ENCODE results near the gene NIPAL3.
A peak's percentile ranks its signal among the peaks of the same experiment; 100 is the strongest.
"Not testable (repeated sequence)": the region's sequence is repeated elsewhere in the genome, so short reads cannot be mapped to it uniquely, and the experiment has no call there.

The NIPAL3 gene

DNA sequence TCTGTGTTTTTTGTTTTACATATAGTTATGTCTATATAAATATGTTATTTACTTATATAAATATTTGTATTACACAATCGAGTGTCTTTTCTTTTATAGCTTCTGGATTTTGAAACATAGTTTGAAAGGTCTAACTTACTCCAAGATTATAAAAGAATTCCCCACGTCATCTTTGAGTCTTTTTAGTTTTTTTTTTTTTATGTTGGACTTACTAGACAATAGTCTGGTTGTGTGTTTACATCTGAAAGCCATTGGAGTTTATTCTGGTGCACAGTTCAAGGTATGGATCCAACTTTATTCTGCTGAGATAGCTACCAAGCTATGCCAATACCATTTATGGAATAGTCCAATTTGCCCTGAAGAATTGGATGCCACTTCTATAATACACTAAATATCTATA is 61.0 kb downstream of the NIPAL3 start:
- no peak overlapping the region for H3K4me3 Mint-ChIP-seq
- peak overlapping the region; percentile 69 for H3K27ac Mint-ChIP-seq
- peaks cover 5% of the 10 kb centered on the region for H3K36me3 Mint-ChIP-seq
- no peaks in the 10 kb centered on the region for H3K27me3 Mint-ChIP-seq
- peaks cover 34% of the 10 kb centered on the region for H3K4me1 Mint-ChIP-seq (ENCODE audit: low read depth)
- H3K9me3 Mint-ChIP-seq (ENCODE audit: low read depth): no peaks in the 10 kb centered on the region

DNA sequence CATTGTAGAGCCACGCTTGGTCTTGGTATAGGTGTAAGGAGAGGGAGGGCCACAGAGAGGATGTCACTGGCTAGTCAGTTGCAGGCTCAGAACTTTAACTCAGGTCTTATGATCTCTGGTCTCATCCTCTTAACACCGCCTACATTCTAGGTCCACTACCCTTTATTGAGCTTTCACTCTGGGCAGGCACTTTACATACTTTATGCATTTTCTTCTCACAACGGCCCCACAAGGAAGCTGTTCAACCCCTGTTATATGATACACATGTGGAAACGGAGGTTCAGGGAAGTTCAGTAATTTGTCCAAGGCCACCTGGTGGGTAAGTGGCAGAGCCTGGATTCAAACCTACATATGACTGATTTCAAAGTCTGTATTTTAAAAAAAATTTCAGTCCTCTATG is 61.7 kb downstream of the NIPAL3 start:
- Mint-ChIP-seq H3K4me1 (ENCODE audit: low read depth) (peaks cover 40% of the 10 kb centered on the region), H3K4me3 (no peak overlapping the region), H3K9me3 (ENCODE audit: low read depth) (no peaks in the 10 kb centered on the region), H3K36me3 (peaks cover 5% of the 10 kb centered on the region), H3K27me3 (no peaks in the 10 kb centered on the region), H3K27ac (peak overlapping the region; percentile 69)

DNA sequence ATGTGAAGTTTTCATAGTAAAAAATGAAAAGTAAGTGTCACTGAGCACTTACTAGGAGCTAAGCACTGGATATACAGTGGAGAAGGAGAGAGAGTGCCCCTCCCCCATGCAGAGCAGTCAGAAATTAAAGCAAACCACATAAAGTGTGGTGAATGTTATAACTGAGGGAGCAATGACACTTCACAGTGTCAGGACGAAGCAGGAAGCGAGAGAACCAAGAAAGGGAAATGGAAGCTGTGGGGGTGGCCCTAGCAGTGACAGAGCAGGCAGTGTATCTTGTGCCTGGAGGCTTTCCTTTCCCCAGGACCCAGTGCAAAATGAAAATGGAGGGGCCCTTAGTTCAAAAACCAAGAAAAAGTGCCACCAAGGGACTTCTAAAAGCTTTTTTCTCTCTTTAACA is 65.5 kb downstream of the NIPAL3 start:
- Mint-ChIP-seq H3K27ac (peak overlapping the region; percentile 96), H3K4me1 (ENCODE audit: low read depth) (peaks cover 70% of the 10 kb centered on the region), H3K9me3 (ENCODE audit: low read depth) (no peaks in the 10 kb centered on the region), H3K36me3 (peaks cover 2% of the 10 kb centered on the region), H3K27me3 (no peaks in the 10 kb centered on the region), H3K4me3 (peak overlapping the region; percentile 66)

GRCh38 chr1:24481843-24482610 is 66.4 kb downstream of the NIPAL3 start:
- peak overlapping the region; percentile 66 for H3K4me3 Mint-ChIP-seq
- H3K27ac Mint-ChIP-seq: peak overlapping the region; percentile 96
- H3K4me1 Mint-ChIP-seq (ENCODE audit: low read depth): peaks cover 73% of the 10 kb centered on the region
- peaks cover 2% of the 10 kb centered on the region for H3K36me3 Mint-ChIP-seq
- H3K27me3 Mint-ChIP-seq: no peaks in the 10 kb centered on the region
- no peaks in the 10 kb centered on the region for H3K9me3 Mint-ChIP-seq (ENCODE audit: low read depth)

- peaks cover 79% of the 10 kb centered on the region for H3K4me1 Mint-ChIP-seq (ENCODE audit: low read depth)
- no peaks in the 10 kb centered on the region for H3K27me3 Mint-ChIP-seq
- H3K4me3 Mint-ChIP-seq: peak overlapping the region; percentile 63
- H3K27ac Mint-ChIP-seq: peak overlapping the region; percentile 97
- peaks cover 4% of the 10 kb centered on the region for H3K36me3 Mint-ChIP-seq
- peaks cover 3% of the 10 kb centered on the region for H3K9me3 Mint-ChIP-seq (ENCODE audit: low read depth)
Observed at GRCh38 chr1:24483441-24483840, 67.8 kb downstream of the NIPAL3 start.

GRCh38 chr1:24484199-24484598 is 68.6 kb downstream of the NIPAL3 start:
- H3K36me3 Mint-ChIP-seq: peaks cover 4% of the 10 kb centered on the region
- H3K9me3 Mint-ChIP-seq (ENCODE audit: low read depth): peaks cover 3% of the 10 kb centered on the region
- H3K4me1 Mint-ChIP-seq (ENCODE audit: low read depth): peaks cover 84% of the 10 kb centered on the region
- H3K4me3 Mint-ChIP-seq: peak overlapping the region; percentile 69
- no peaks in the 10 kb centered on the region for H3K27me3 Mint-ChIP-seq
- H3K27ac Mint-ChIP-seq: peak overlapping the region; percentile 97

DNA sequence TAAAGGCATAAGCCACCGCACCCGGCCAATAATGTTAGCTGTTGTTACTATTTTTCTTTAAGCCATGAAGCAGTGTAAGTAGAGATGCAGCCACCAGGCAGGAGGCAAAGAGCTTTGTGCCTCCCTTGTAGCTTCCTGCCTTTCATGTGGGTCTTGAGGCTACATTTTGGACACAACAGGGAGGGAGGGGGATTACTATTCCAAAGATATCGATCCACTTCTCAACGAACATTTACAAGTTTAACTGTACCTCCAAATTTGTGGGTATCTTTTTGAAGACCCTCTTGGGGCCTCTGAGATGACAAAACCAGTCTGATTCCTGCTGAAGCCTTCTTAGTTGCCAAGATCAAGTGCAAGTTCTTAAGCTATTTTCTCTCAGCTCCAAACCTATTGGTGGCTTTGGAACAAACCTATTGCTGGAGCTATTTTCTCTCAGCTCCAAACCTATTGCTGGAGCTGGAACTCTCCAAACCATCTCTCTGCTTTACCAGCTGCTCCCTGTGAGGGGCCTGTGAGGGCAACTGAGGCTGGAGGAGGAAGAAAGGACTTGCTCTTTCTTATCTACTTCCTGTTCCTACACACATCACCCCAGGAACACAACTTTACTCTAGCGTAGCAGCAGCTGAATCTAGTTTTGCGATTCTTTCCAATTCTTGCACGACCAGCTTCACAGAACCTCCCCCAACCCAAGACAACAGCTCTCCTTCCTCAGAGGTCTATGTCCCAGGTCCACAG is 70.9 kb downstream of the NIPAL3 start:
- Mint-ChIP-seq H3K9me3 (ENCODE audit: low read depth) (peaks cover 3% of the 10 kb centered on the region), H3K27ac (peak overlapping the region; percentile 94), H3K4me3 (peak overlapping the region; percentile 74), H3K27me3 (no peaks in the 10 kb centered on the region), H3K36me3 (peaks cover 2% of the 10 kb centered on the region), H3K4me1 (ENCODE audit: low read depth) (peaks cover 74% of the 10 kb centered on the region)

DNA sequence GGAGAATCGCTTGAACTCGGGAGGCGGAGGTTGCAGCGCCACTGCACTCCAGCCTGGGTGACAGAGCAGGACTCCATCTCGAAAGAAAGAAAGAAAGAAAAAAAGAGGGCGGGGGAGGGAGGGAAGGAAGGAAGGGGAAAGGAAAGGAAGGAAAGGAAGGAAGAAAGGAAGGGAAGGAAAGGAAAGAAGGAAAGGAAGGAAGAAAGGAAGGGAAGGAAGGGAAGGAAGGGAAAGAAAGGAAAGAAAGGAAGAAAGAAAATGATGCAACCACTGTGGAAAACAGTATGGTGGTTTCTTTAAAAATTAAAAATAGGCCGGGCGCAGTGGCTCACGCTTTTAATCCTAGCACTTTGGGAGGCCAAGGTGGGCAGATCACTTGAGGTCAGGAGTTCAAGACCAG is 71.9 kb downstream of the NIPAL3 start:
- peak overlapping the region; percentile 83 for H3K4me3 Mint-ChIP-seq
- peaks cover 3% of the 10 kb centered on the region for H3K9me3 Mint-ChIP-seq (ENCODE audit: low read depth)
- H3K4me1 Mint-ChIP-seq (ENCODE audit: low read depth): peaks cover 72% of the 10 kb centered on the region
- H3K27me3 Mint-ChIP-seq: no peaks in the 10 kb centered on the region
- H3K36me3 Mint-ChIP-seq: peaks cover 2% of the 10 kb centered on the region
- H3K27ac Mint-ChIP-seq: peak overlapping the region; percentile 98

DNA sequence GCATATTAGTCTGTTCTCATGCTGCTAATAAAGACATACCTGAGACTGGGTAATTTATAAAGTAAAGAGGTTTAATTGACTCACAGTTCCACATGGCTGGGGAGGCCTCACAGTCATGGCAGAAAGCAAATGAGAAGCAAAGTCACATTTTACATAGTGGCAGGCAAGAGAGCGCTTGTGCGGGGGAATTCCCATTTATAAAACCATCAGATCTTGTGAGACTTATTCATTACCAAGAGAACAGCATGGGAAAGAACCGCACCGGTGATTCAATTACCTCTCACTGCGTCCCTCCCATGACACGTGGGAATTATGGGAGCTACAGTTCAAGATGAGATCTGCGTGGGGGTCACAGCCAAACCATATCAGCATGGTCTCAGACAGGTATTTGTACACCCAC is 72.6 kb downstream of the NIPAL3 start:
- Mint-ChIP-seq H3K4me3 (peak overlapping the region; percentile 83), H3K4me1 (ENCODE audit: low read depth) (peaks cover 70% of the 10 kb centered on the region), H3K27ac (peak overlapping the region; percentile 98)
- H3K9me3 Mint-ChIP-seq (ENCODE audit: low read depth); H3K27me3 Mint-ChIP-seq; H3K36me3 Mint-ChIP-seq: not testable (repeated sequence)

DNA sequence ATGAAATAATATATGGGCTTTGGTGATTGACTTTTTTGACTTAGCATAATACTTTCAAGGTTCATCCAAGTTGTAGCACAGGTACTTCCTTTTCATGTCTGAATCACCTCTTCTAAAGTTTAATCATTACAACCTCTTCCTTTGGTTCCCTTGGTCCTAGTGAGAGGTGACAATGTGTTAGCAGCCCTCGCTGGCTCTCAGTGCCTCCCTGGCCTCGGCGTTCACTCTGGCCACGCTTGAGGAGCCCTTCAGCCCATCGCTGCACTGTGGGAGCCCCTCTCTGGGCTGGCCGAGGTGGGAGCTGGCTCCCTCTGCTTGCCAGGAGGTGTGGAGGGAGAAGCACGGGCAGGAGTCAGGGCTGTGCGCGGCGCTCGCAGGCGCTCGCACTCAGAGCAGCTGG is 74.1 kb downstream of the NIPAL3 start:
- Mint-ChIP-seq H3K4me1 (ENCODE audit: low read depth) (peaks cover 55% of the 10 kb centered on the region), H3K27ac (peak overlapping the region; percentile 98), H3K27me3 (no peaks in the 10 kb centered on the region), H3K9me3 (ENCODE audit: low read depth) (peaks cover 3% of the 10 kb centered on the region), H3K4me3 (no peak overlapping the region), H3K36me3 (peaks cover 2% of the 10 kb centered on the region)

GRCh38 chr1:24490101-24490781 is 74.6 kb downstream of the NIPAL3 start:
- Mint-ChIP-seq H3K9me3 (ENCODE audit: low read depth) (peaks cover 3% of the 10 kb centered on the region), H3K27ac (no peak overlapping the region)

DNA sequence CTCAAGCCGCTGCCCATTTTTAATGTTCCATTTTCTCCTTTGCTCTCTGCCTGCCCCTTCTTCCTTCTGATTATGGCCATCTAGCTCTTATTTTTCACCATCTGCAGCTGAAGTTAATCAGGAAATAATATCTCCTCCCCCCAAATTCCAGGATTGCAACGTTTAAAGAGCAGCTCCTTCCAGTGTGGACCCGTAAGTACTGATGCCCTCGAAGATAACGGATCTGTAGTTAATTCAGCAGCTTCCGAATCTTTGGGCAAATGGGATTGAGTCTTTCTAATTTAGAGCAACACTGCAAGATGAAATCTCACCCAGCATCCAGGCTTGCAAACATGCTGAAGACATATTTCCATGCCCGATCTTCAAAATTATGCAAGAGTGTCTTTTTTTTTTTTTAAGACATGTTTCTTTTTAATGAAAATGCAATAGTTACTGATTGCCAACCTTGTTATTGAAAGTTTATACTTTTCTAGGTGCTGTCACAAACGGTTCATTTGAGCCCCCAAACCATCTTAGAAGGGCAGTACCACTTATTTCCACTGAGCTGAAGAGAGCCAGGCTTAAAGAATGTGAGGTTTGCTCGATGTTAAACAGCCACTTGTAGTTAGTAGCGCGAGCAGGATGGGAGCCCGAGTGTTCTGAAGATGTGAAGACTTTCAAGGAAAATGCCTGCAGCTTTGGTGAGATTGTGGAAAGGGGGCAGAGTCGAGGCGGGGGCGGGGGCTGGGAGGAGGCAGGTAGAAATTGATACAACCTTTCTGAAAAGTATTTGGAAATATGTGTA is 76.2 kb downstream of the NIPAL3 start:
- Mint-ChIP-seq H3K4me3 (no peak overlapping the region), H3K4me1 (ENCODE audit: low read depth) (peaks cover 39% of the 10 kb centered on the region), H3K36me3 (peaks cover 5% of the 10 kb centered on the region), H3K27me3 (no peaks in the 10 kb centered on the region), H3K9me3 (ENCODE audit: low read depth) (peaks cover 3% of the 10 kb centered on the region), H3K27ac (peak overlapping the region; percentile 64)

More at GRCh38 chr1:24490101-24490781, 74.6 kb downstream of the NIPAL3 start:
- Mint-ChIP-seq H3K4me1 (ENCODE audit: low read depth) (peaks cover 52% of the 10 kb centered on the region), H3K36me3 (peaks cover 2% of the 10 kb centered on the region), H3K4me3 (no peak overlapping the region), H3K27me3 (no peaks in the 10 kb centered on the region)

GRCh38 chr1:24492935-24493334 is 77.3 kb downstream of the NIPAL3 start:
- not testable (repeated sequence) for H3K36me3 Mint-ChIP-seq; H3K9me3 Mint-ChIP-seq (ENCODE audit: low read depth); H3K27ac Mint-ChIP-seq; H3K27me3 Mint-ChIP-seq; H3K4me3 Mint-ChIP-seq
- peaks cover 34% of the 10 kb centered on the region for H3K4me1 Mint-ChIP-seq (ENCODE audit: low read depth)

DNA sequence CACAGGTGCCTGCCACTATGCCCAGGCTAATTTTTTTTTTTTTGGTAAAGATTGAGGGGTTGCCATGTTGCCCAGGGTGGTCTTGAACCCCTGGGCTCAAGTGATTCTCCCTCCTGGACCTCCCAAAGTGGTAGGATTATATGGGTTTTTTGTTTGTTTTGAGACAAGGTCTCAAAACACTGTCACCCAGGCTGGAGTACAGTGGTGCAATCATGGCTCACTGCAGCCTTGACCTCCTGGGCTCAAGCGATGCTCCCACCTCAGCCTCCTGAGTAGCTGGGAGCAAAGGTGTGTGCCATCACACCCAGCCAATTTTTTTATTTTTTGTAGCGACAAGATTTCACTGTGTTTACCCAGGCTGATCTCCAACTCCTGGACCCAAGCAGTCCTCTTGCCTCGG is 78.2 kb downstream of the NIPAL3 start:
- no peaks in the 10 kb centered on the region for H3K27me3 Mint-ChIP-seq
- no peaks in the 10 kb centered on the region for H3K9me3 Mint-ChIP-seq (ENCODE audit: low read depth)
- H3K27ac Mint-ChIP-seq: no peak overlapping the region
- H3K4me3 Mint-ChIP-seq: no peak overlapping the region
- H3K36me3 Mint-ChIP-seq: peaks cover 3% of the 10 kb centered on the region
- peaks cover 34% of the 10 kb centered on the region for H3K4me1 Mint-ChIP-seq (ENCODE audit: low read depth)
